Keratinocyte (primary cell): Measurements from ENCODE around the gene GPR15LG. TPM values are rescaled to one million over a fixed set of nuclear protein-coding genes. Genes with fewer than 3 reads are reported as not detected.

ENCODE experiments used
- DNase-seq: peaks from one replicate; pipeline ENCODE4 v3.0.0-alpha.2; 2011; ENCODE audit warnings: low read depth, missing footprints, low spot score
- FAIRE-seq: peaks from 2 replicates; lab custom pipeline; 2011; peaks lifted over from hg19 to GRCh38; lab: Jason Lieb, UNC
- H2AFZ ChIP-seq: 2 replicates; pipeline ENCODE4 v1.6.0; 2012; ENCODE audit warnings: low read length, control low read depth, inconsistent platforms; ENCODE audit not compliant: control insufficient read depth
- H3K27ac ChIP-seq: 2 replicates; pipeline ENCODE4 v1.5.1; 2011; ENCODE audit warnings: low read length; ENCODE audit not compliant: control insufficient read depth, insufficient read depth
- H3K27me3 ChIP-seq: 3 replicates; pipeline ENCODE4 v1.6.0; 2011; ENCODE audit warnings: low read length; ENCODE audit not compliant: control insufficient read depth, insufficient read depth; ENCODE audit errors: extremely low read depth
- H3K36me3 ChIP-seq, 2 experiments: 2 replicates in 1 of 2; 3 replicates in 1 of 2; pipeline ENCODE4 v1.5.1; 2011; ENCODE audit warnings: low read length in 2 of 2, mild to moderate bottlenecking in 1 of 2; ENCODE audit not compliant: control insufficient read depth in 2 of 2, insufficient read depth in 2 of 2; ENCODE audit errors: extremely low read depth in 1 of 2
- H3K4me1 ChIP-seq: 3 replicates; pipeline ENCODE4 v1.5.1; 2011; ENCODE audit warnings: low read length; ENCODE audit not compliant: control insufficient read depth, insufficient read depth; ENCODE audit errors: extremely low read depth
- H3K4me2 ChIP-seq: 3 replicates; pipeline ENCODE4 v1.6.0; 2011; ENCODE audit warnings: low read depth, low read length; ENCODE audit not compliant: control insufficient read depth, insufficient read depth; ENCODE audit errors: extremely low read depth
- H3K4me3 ChIP-seq, 3 experiments: fragments of 200-600 bp in 1 of 3; sonication (generic) in 1 of 3; 2 replicates in 2 of 3; 3 replicates in 1 of 3; pipeline ENCODE4 v1.5.1; 2011 to 2016; ENCODE audit warnings: low read length in 3 of 3, mild to moderate bottlenecking in 3 of 3, control low read depth in 2 of 3, inconsistent platforms in 1 of 3, low read depth in 1 of 3, mixed read lengths in 1 of 3, mixed run types in 1 of 3, moderate library complexity in 1 of 3; ENCODE audit not compliant: control insufficient read depth in 2 of 3, insufficient read depth in 2 of 3; ENCODE audit errors: extremely low read depth in 1 of 3
- H3K79me2 ChIP-seq: 2 replicates; pipeline ENCODE4 v1.6.0; 2012; ENCODE audit warnings: low read length; ENCODE audit not compliant: control insufficient read depth, insufficient read depth
- H3K9ac ChIP-seq: 3 replicates; pipeline ENCODE4 v1.6.0; 2011; ENCODE audit warnings: low read length; ENCODE audit not compliant: control insufficient read depth, insufficient read depth; ENCODE audit errors: extremely low read depth
- H3K9me1 ChIP-seq: 3 replicates; pipeline ENCODE4 v1.6.0; 2011; ENCODE audit warnings: low read length; ENCODE audit not compliant: control insufficient read depth, insufficient read depth; ENCODE audit errors: extremely low read depth
- H3K9me3 ChIP-seq: 2 replicates; pipeline ENCODE4 v1.5.1; 2012; ENCODE audit warnings: low read depth, low read length; ENCODE audit not compliant: control insufficient read depth
- H4K20me1 ChIP-seq: 3 replicates; pipeline ENCODE4 v1.6.0; 2011; ENCODE audit warnings: low read length; ENCODE audit not compliant: control insufficient read depth, insufficient read depth; ENCODE audit errors: extremely low read depth
- EZH2 ChIP-seq: IDR thresholded peaks from one replicate; pipeline ENCODE4 v1.6.1; 2012; ENCODE audit warnings: inconsistent platforms, mild to moderate bottlenecking, low read length, moderate library complexity
- dilution Hi-C: fragments of 300-500 bp; cut with MboI; formaldehyde crosslinking; loops from one replicate; pipeline ENCODE4 v1.7.0; 2020; ENCODE audit warnings: low sequenced_read_pairs; ENCODE audit not compliant: extremely low pct_ligation_motif_present
- polyA plus RNA-seq, 5 experiments: library from polyadenylated mRNA; depleted of rRNA in 3 of 5; stranded (reverse) in 3 of 5; stranded (forward) in 1 of 5; unstranded in 1 of 5; fragments of >200 nt; gene quantifications; 1 replicate in 1 of 5; 2 replicates in 3 of 5; 3 replicates in 1 of 5; pipeline versions ENCODE4 v1.2.1 to v1.2.3, GENCODE V29; 2011 to 2012; ENCODE audit warnings: missing spikeins in 2 of 5, low read depth in 1 of 5, low replicate concordance in 1 of 5
- TF ChIP-seq, protein P1 (sequence below), 3 experiments: IDR thresholded peaks in 1 of 3; conservative IDR thresholded peaks in 1 of 3; optimal IDR thresholded peaks in 1 of 3; 2 replicates in 2 of 3; 3 replicates in 1 of 3; pipeline versions ENCODE3 to v1.5.1; 2011; ENCODE audit warnings: low read length in 3 of 3, mild to moderate bottlenecking in 3 of 3, moderate library complexity in 2 of 3, control low read depth in 1 of 3, inconsistent platforms in 1 of 3; ENCODE audit not compliant: insufficient read depth in 2 of 3; ENCODE audit errors: extremely low read depth in 1 of 3

GPR15LG gene
- polyA plus RNA-seq, 1 donor (not counting 4 experiments of a cell fraction or from before 2014, with no cell fraction given): 10.4 TPM

DNA sequence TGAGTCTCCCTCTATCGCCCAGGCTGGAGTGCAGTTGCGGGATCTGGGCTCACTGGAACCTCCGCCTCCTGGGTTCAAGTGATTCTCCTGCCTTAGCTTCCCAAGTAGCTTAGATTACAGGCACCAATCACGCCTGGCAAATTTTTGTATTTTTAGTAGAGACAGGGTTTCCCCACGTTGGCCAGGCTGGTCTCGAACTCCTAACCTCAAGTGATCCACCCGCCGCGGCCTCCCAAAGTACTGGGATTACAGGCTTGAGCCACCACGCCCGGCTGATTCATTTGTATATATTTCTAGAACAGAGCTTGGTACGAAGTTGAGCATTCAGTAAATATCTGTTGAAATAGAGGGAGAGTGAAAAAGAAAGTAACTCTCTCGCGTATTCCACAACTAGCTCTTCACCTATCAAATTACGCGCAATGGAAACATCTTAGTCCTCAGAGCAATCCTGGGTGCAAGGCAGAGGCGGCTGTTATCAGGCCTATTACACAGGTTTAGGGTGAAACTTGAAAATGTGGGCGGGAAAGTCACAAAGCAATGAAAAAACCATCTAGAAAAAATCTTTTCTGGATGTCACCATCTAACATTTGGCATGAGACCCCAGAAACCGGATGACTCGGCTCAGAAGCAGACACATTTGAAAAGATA lies 35.0 kb upstream of the GPR15LG start:
- peak overlapping the region; percentile 89 for H2AFZ ChIP-seq
- peak overlapping the region; percentile 96 for H3K9ac ChIP-seq
- peaks cover 23% of the 10 kb centered on the region for H3K79me2 ChIP-seq
- no peak for TF ChIP-seq EZH2
- TF ChIP-seq, protein P1, sequence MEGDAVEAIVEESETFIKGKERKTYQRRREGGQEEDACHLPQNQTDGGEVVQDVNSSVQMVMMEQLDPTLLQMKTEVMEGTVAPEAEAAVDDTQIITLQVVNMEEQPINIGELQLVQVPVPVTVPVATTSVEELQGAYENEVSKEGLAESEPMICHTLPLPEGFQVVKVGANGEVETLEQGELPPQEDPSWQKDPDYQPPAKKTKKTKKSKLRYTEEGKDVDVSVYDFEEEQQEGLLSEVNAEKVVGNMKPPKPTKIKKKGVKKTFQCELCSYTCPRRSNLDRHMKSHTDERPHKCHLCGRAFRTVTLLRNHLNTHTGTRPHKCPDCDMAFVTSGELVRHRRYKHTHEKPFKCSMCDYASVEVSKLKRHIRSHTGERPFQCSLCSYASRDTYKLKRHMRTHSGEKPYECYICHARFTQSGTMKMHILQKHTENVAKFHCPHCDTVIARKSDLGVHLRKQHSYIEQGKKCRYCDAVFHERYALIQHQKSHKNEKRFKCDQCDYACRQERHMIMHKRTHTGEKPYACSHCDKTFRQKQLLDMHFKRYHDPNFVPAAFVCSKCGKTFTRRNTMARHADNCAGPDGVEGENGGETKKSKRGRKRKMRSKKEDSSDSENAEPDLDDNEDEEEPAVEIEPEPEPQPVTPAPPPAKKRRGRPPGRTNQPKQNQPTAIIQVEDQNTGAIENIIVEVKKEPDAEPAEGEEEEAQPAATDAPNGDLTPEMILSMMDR (optimal IDR thresholded peaks at IDR 0.05 in 1 of 3, IDR thresholded peaks at IDR 0.05 in 1 of 3, conservative IDR thresholded peaks at IDR 0.05 in 1 of 3; ENCODE audit: extremely low read depth in 1 of 3, insufficient read depth in 2 of 3, low read length in 3 of 3): no peak
- dilution Hi-C loops: no loop called here
- peaks cover 3 to 8% of the 10 kb centered on the region in 2 experiments for H3K36me3 ChIP-seq
- peaks cover 13% of the 10 kb centered on the region for H3K4me1 ChIP-seq
- H3K4me3 ChIP-seq: peak overlapping the region; percentile 27 to 69 (median 67)
- peak; percentile 13 for FAIRE-seq
- DNase-seq: no peak
- H3K27ac ChIP-seq: peak overlapping the region; percentile 86
- H3K9me3 ChIP-seq: no peaks in the 10 kb centered on the region
- no peaks in the 10 kb centered on the region for H3K9me1 ChIP-seq
- H4K20me1 ChIP-seq: no peaks in the 10 kb centered on the region
- no peaks in the 10 kb centered on the region for H3K27me3 ChIP-seq
- H3K4me2 ChIP-seq: peak overlapping the region; percentile 86

DNA sequence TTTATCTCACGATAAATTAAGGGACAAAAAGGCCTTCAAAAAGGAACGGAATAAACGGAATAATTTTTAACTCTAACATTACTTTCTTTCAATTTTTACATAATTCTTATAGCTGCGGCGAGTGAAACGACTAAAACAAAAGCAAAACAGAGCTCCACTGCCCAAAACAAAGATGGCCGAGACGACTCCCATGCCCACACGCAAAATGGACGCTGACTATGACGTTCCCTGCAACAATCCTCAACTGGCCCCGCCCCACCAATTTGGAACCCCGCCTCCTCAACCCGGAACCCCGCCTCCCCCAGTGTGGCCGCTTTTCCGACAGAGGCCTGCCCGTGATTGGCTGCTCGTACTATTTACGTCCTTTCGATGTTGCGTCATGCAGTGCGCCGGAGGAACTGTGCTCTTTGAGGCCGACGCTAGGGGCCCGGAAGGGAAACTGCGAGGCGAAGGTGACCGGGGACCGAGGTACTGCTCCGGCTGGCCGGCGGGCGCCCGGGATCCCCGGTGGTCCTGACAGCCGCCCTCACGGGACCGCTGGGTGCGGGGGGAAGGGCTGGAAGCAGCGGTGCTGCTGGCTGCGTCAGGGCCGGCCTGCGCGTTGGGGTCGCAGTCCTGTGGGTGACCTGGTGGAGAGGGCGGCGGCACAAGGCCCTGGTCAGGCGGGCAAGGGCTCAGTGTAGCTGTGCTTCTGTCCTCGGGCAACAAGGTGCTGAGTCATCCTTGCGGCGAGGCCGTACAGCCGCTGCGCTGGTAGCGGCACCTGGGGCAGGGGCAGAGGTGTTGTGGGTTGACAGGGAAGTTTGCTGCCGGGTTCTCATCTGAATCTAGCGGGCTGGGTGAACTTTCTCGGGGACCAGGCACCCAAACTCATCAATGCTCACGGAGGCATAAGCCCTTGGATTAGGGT lies 34.2 kb upstream of the GPR15LG start, which contains the start of gene GHITM:
GHITM (plus strand) TSS at position 384 of the 910 bp plus-strand sequence. CDS start 1,992 bp downstream, outside the sequence.
- Histone ChIP-seq H3K4me2 (peak within 1 kb of the TSS; percentile 93), H3K4me3 (peak within 1 kb of the TSS; percentile 73 to 99 (median 96)), H3K79me2 (peaks cover 23% of the 10 kb centered on the region), H3K4me1 (peaks cover 13% of the 10 kb centered on the region), H3K9ac (peak within 1 kb of the TSS; percentile 96), H4K20me1 (no peaks in the 10 kb centered on the region), H3K27me3 (no peaks in the 10 kb centered on the region), H2AFZ (peak within 1 kb of the TSS; percentile 89), H3K9me1 (no peaks in the 10 kb centered on the region), H3K36me3 (peaks cover 7 to 8% of the 10 kb centered on the region in 2 experiments), H3K9me3 (no peaks in the 10 kb centered on the region), H3K27ac (peak within 1 kb of the TSS; percentile 86)
- FAIRE-seq (peak; percentile 91), DNase-seq (peak; percentile 83)
- TF ChIP-seq, protein P1 (optimal IDR thresholded peaks at IDR 0.05 in 1 of 3, IDR thresholded peaks at IDR 0.05 in 1 of 3, conservative IDR thresholded peaks at IDR 0.05 in 1 of 3; ENCODE audit: extremely low read depth in 1 of 3, insufficient read depth in 2 of 3, low read length in 3 of 3): peak; percentile 3 to 46 (median 24)
- no peak for TF ChIP-seq EZH2
- dilution Hi-C loops: loop anchor here (10.0 kb wide), 1 partner anchor 65 kb away; no protein-coding TSS in a partner anchor
